Smooth muscle cell (in vitro differentiated cells): ENCODE data around the gene VWC2L. TPM values are rescaled to one million over a fixed set of nuclear protein-coding genes. Genes with fewer than 3 reads are reported as not detected.

Experiments
- DNase-seq: peaks from one replicate; lab custom pipeline; 2025; ENCODE audit not compliant: unreplicated experiment; lab: John Stamatoyannopoulos, UW
- H2AFZ ChIP-seq: fragments of 200-600 bp; sonication (generic); 2 replicates; pipeline ENCODE4 v1.6.0; 2016; ENCODE audit warnings: antibody characterized with exemption, low read depth, mild to moderate bottlenecking
- H3F3A ChIP-seq: fragments of 200-600 bp; sonication (generic); 2 replicates; pipeline ENCODE4 v1.6.0; 2017; ENCODE audit warnings: antibody characterized with exemption, low read depth
- H3K27ac ChIP-seq: fragments of 200-600 bp; sonication (generic); 2 replicates; pipeline ENCODE4 v1.5.1; 2016; ENCODE audit warnings: low read depth, mild to moderate bottlenecking
- H3K27me3 ChIP-seq: fragments of 200-600 bp; sonication (generic); 2 replicates; pipeline ENCODE4 v1.6.1; 2016; ENCODE audit warnings: low read depth, mild to moderate bottlenecking
- H3K36me3 ChIP-seq: fragments of 200-600 bp; sonication (generic); 2 replicates; pipeline ENCODE4 v1.5.1; 2016; ENCODE audit warnings: low read depth
- H3K4me1 ChIP-seq: fragments of 200-600 bp; sonication (generic); 2 replicates; pipeline ENCODE4 v1.5.1; 2016; ENCODE audit warnings: low read depth
- H3K4me2 ChIP-seq: fragments of 200-600 bp; sonication (generic); 2 replicates; pipeline ENCODE4 v1.6.0; 2016; ENCODE audit warnings: mild to moderate bottlenecking
- H3K4me3 ChIP-seq: fragments of 200-600 bp; sonication (generic); 2 replicates; pipeline ENCODE4 v1.5.1; 2016; ENCODE audit warnings: mild to moderate bottlenecking
- H3K79me2 ChIP-seq: fragments of 200-600 bp; sonication (generic); 2 replicates; pipeline ENCODE4 v1.6.0; 2016; ENCODE audit warnings: low read depth, mild to moderate bottlenecking
- H3K9ac ChIP-seq: fragments of 200-600 bp; sonication (generic); 2 replicates; pipeline ENCODE4 v1.6.0; 2016; ENCODE audit warnings: low read depth
- H3K9me3 ChIP-seq: fragments of 200-600 bp; sonication (generic); replicated peaks from 2 replicates; pipeline ENCODE4 v1.5.1; 2016; ENCODE audit warnings: low read depth
- H4K20me1 ChIP-seq: fragments of 200-600 bp; sonication (generic); 2 replicates; pipeline ENCODE4 v1.6.0; 2016; ENCODE audit warnings: low read depth
- WGBS: methylation state at CpG from one replicate; pipeline ENCODE4 v1.1.7; 2016; ENCODE audit warnings: low lambda C conversion rate; 5-methylcytosine and 5-hydroxymethylcytosine counted together
- polyA plus RNA-seq: library from polyadenylated mRNA; unstranded; fragments of >200 nt; fragmentation: Nextera tagmentation; extraction: Ambion mirVana; gene quantifications from 2 replicates; pipeline ENCODE4 v1.2.1, GENCODE V29; 2016
- total RNA-seq: library from RNA; depleted of rRNA; stranded (reverse); fragments of >200 nt; gene quantifications from 2 replicates; pipeline ENCODE4 v1.2.3, GENCODE V29; 2014
- TF ChIP-seq, protein P1 (sequence below): fragments of 200-600 bp; sonication (generic); IDR thresholded peaks from 2 replicates; pipeline ENCODE4 v1.5.1; 2017; ENCODE audit warnings: borderline replicate concordance, mild to moderate bottlenecking, antibody characterized with exemption; ENCODE audit not compliant: insufficient read depth, poor library complexity, severe bottlenecking

Gene VWC2L
- total and polyA plus RNA-seq, 2 experiments from 2014 or later: not detected

DNA sequence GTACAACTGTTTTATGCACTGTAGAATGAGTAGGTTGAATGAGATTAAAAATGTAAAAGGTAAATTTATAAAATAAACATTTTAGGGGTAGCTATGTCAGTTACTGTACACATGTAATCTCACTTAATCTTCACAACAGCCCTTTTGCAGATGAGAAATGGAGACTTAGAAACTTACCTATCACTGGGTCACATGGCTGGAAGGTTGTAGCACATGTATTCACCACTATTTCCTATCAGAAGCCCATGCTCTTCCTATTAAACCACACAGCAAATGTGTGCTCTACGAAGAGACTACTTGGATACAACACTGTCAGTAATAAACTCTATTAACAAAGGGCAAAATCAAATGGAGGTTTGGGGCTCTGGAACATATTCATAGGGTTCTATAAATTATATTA, 60.5 kb downstream of the VWC2L start:
- H2AFZ ChIP-seq: no peak overlapping the region
- no peaks in the 10 kb centered on the region for H3K27me3 ChIP-seq
- no peak for DNase-seq
- no peak overlapping the region for H3K9ac ChIP-seq
- H3K4me1 ChIP-seq: no peaks in the 10 kb centered on the region
- no peak overlapping the region for H3K27ac ChIP-seq
- no peaks in the 10 kb centered on the region for H3F3A ChIP-seq
- H3K79me2 ChIP-seq: no peaks in the 10 kb centered on the region
- H4K20me1 ChIP-seq: no peaks in the 10 kb centered on the region
- no peaks in the 10 kb centered on the region for H3K36me3 ChIP-seq
- no peak overlapping the region for H3K4me2 ChIP-seq
- TF ChIP-seq, protein P1, sequence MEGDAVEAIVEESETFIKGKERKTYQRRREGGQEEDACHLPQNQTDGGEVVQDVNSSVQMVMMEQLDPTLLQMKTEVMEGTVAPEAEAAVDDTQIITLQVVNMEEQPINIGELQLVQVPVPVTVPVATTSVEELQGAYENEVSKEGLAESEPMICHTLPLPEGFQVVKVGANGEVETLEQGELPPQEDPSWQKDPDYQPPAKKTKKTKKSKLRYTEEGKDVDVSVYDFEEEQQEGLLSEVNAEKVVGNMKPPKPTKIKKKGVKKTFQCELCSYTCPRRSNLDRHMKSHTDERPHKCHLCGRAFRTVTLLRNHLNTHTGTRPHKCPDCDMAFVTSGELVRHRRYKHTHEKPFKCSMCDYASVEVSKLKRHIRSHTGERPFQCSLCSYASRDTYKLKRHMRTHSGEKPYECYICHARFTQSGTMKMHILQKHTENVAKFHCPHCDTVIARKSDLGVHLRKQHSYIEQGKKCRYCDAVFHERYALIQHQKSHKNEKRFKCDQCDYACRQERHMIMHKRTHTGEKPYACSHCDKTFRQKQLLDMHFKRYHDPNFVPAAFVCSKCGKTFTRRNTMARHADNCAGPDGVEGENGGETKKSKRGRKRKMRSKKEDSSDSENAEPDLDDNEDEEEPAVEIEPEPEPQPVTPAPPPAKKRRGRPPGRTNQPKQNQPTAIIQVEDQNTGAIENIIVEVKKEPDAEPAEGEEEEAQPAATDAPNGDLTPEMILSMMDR: no peak
- 81% methylated on average over 1 of the region's 1 CpG for WGBS
- no peaks in the 10 kb centered on the region for H3K9me3 ChIP-seq
- H3K4me3 ChIP-seq: no peak overlapping the region

GRCh38 chr2:214471990-214472389, 61.1 kb downstream of the VWC2L start:
- Histone ChIP-seq H2AFZ (no peak overlapping the region), H3K9me3 (no peaks in the 10 kb centered on the region), H3K36me3 (no peaks in the 10 kb centered on the region), H3K4me2 (no peak overlapping the region), H3K79me2 (no peaks in the 10 kb centered on the region), H3F3A (no peaks in the 10 kb centered on the region), H3K27me3 (no peaks in the 10 kb centered on the region), H3K9ac (no peak overlapping the region), H3K4me3 (no peak overlapping the region), H3K27ac (no peak overlapping the region), H3K4me1 (no peaks in the 10 kb centered on the region), H4K20me1 (no peaks in the 10 kb centered on the region)
- 55% methylated on average over 1 of the region's 1 CpG for WGBS
- TF ChIP-seq, protein P1: no peak
- no peak for DNase-seq

DNA sequence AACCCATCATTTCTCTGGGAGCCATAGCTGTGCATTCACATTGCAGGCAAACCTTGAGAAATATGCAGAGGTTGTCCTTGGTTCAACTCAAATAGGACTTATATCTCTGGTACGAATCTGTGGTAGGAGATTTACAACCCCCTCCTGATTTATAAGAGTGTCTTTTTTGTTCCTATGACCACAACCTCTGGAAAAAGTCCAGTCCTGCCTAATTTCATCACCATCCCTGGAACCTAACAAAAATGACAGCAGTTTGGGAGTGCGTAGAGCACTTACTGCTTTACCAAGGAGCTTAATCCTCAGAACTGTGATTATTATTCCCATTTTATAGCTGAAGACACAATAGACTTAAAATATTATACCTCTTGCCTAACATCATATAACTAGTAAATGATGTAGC, 66.5 kb downstream of the VWC2L start:
- TF ChIP-seq, protein P1: no peak
- H3K9me3 ChIP-seq: no peaks in the 10 kb centered on the region
- no peak for DNase-seq
- H4K20me1 ChIP-seq: no peaks in the 10 kb centered on the region
- H2AFZ ChIP-seq: no peak overlapping the region
- no peak overlapping the region for H3K4me2 ChIP-seq
- H3K36me3 ChIP-seq: no peaks in the 10 kb centered on the region
- no peak overlapping the region for H3K27ac ChIP-seq
- H3K9ac ChIP-seq: no peak overlapping the region
- no peaks in the 10 kb centered on the region for H3F3A ChIP-seq
- H3K4me3 ChIP-seq: no peak overlapping the region
- no peaks in the 10 kb centered on the region for H3K27me3 ChIP-seq
- H3K4me1 ChIP-seq: peaks cover 7% of the 10 kb centered on the region
- WGBS: 60% methylated on average over 2 of the region's 2 CpGs
- H3K79me2 ChIP-seq: no peaks in the 10 kb centered on the region

DNA sequence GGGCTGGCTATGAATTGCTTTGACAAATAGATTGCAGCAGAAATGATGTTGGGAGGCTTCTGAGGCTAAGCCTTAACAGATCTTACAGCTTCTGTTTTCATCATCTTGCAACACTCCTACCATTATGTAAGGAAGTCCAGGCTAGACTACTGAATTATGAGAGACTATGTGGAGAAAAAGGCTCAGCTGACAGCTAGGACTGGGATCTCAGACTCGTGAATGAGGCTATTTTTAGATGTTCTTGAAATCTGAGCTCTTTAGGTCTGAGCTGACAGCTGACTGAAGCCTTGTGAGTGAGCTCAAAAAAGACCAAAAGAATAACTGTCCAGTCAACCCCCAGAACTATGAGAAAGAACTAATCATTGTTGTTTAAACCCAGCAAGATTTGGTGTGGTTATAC, 70.3 kb downstream of the VWC2L start:
- no peak overlapping the region for H3K27ac ChIP-seq
- no peaks in the 10 kb centered on the region for H3K27me3 ChIP-seq
- H3K9me3 ChIP-seq: no peaks in the 10 kb centered on the region
- H3K4me1 ChIP-seq: peaks cover 7% of the 10 kb centered on the region
- no peak overlapping the region for H3K4me3 ChIP-seq
- no peak overlapping the region for H3K9ac ChIP-seq
- WGBS: 0% methylated on average over 1 of the region's 1 CpG
- peak overlapping the region; percentile 41 for H3K4me2 ChIP-seq
- no peaks in the 10 kb centered on the region for H3K36me3 ChIP-seq
- H3F3A ChIP-seq: no peaks in the 10 kb centered on the region
- H4K20me1 ChIP-seq: no peaks in the 10 kb centered on the region
- H3K79me2 ChIP-seq: no peaks in the 10 kb centered on the region
- no peak for DNase-seq
- TF ChIP-seq, protein P1: no peak
- peak overlapping the region; percentile 37 for H2AFZ ChIP-seq
